Endometrial microvascular endothelial cells (primary cell): ENCODE measurements around the gene RAB15. TPM values are rescaled to one million over a fixed set of nuclear protein-coding genes. Genes with fewer than 3 reads are reported as not detected.

Experiments used
- in situ Hi-C: cut with HindIII; loops from 2 replicates; pipeline ENCODE4 v1.10.0; 2017; ENCODE audit warnings: low sequenced_read_pairs, low pct_unique_long_range_greater_than_20kb; ENCODE audit errors: inconsistent ontology term
- total RNA-seq: library from RNA; depleted of rRNA; stranded (reverse); fragments of >200 nt; gene quantifications from one replicate; pipeline ENCODE4 v1.2.3, GENCODE V29; 2015; ENCODE audit errors: inconsistent ontology term

Gene RAB15
- total RNA-seq, 1 donor from 2014 or later, result 15.2 TPM

DNA sequence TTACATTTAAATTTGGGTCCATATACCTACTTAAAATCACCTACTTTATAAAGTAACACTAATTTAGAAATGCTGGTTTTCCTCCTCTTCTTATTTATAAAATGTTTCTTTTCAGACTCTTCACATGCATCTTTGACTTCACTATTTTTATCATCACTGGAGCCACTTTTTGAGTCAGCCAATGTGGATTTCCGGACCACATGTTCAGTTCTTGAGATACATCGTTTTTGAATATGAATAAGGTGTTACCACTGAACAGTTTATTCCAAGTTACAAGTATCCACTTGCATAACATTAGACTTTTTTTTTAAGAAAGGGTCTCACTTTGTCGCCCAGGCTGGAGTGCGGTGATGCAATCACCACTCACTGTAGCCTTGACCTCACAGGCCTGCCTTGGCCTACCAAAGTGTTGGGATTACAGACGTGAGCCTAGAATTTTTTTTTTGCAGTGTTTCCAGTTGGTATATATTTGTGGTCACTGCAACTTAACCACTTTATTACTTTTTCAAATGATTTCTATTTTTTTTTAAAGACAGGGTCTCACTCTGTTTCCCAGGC lies 20.3 kb upstream of the RAB15 start:
- in situ Hi-C loops, result no loop called here

DNA sequence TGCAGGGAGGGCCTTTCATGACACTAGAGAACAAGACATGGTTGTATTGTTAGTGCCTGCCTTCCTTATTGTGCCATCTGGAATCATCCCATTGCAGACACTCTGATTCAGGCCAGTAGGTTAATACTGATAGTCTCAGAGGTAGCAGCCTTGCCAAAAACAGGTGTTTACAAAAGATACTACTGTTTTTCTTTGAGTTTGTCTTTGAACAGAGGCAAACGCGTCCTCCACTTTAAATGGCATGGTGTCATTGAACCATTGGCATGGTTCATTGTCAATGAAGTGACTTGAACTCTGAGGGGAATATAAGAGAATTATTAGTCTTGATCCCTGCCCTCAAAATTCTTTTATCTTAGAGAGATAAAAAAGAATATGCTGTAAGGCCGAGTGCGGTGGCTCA lies 18.8 kb upstream of the RAB15 start:
- in situ Hi-C loops, result no loop called here

GRCh38 chr14:64990296-64990695 lies 18.2 kb upstream of the RAB15 start:
- in situ Hi-C loops, result no loop called here

GRCh38 chr14:64987438-64987767 lies 15.3 kb upstream of the RAB15 start:
- in situ Hi-C loops, result no loop called here

- in situ Hi-C loops, result no loop called here
Observed at GRCh38 chr14:64986648-64987437, 14.7 kb upstream of the RAB15 start, which contains the start of gene FNTB. Gene FNTB (plus strand): TSS chr14:64986895. CDS start chr14:64986954, 59 bp downstream.

- in situ Hi-C loops, result no loop called here
Observed at GRCh38 chr14:64983439-64984310, 11.5 kb upstream of the RAB15 start.

- in situ Hi-C loops, result no loop called here
Observed at GRCh38 chr14:64979336-64980074, 7.4 kb upstream of the RAB15 start.

GRCh38 chr14:64974563-64974962 lies 2.4 kb upstream of the RAB15 start:
- in situ Hi-C loops, result no loop called here

DNA sequence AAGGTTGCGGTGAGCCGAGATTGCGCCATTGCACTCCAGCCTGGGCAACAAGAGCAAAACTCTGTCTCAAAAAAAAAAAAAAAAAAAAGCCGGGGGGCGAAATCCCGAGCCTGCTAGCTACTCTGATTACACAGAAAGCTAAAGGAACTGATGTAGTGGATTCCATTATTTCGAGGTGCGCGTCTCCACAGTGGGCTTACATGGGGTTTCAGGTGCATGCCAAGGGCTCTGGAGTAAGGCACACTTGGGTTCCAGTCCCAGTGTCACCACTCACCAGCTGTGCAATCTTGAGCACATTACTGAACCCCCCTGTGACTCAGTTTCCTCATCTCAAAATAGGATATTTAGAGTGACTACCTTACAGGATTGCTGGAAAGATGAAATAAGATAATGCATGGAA lies 1.7 kb upstream of the RAB15 start:
- in situ Hi-C loops, result no loop called here

DNA sequence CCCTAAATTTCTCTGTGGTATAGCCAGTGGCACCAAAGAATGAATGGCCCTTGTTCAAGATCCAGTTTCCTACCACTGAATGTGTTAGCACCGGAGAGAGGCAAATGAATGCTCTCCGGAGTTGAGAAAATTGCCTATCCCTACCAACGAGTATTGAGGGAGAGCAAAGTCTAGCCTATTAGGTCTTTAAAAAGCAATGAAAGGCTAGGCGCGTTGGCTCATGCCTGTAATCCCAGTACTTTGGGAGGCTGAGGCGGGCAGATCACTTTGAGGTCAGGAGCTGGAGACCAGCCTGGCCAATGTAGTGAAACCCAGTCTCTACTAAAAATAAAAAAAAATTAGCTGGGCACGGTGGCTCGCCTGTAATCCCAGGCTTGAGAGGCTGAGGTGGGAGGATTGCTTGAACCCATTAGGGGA lies 898 bp upstream of the RAB15 start:
- in situ Hi-C loops, result no loop called here

DNA sequence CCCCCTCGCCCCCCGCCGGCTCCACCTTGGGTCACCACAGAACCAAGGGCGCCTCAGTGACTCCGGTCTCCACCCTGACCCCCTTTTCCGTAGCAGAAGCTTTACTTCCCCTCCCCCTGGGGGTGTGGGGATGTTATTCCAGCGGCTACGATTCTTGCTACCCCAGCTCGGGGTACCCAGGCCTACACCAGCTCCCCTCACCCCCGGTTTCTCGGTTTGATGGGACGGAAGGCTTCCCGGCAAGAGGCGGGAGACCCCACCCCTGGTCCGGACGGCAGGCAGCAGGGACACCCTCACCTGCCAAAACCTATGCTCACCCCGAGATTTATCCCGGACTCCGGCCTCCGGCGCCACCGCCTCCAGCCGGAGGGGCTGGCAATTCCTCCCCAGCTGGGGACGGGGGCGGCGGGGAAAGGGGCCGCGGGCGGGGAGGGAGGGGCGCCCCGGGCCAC lies 619 bp downstream of the RAB15 start:
- in situ Hi-C loops, result no loop called here

DNA sequence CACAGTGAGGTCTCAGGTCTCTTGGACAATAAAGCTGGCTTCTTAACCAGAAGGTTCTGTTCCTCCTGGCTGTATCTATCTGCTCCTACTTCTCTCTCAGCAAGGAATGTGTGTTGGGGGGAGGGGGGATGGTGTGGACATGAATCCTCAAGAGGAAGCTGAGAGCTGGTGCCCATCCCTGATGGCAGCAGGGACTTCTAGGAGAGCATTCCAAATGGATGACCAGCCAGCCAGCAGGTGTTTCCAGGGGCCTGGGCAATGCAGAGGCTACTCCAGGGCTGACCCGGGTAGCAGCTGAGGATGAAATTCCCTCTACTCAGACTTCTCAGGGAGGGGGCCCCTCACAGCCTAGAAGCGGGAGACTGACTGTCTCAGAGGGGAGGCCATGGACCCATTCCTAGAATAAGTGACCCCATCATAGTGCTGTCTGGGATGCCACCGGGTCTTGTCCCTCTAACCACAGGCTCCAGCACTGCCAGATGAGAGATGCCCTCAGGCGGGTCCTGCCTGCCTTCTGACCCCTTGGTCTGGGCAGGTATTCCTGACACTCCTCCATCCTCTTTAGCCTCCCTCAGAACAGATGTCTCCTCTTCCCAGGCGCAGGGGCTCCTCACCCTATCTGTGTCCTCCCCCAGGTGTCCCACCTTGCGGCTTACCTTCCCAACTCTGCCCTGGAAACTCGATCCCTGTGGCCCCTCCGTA lies 1.2 kb downstream of the RAB15 start:
- in situ Hi-C loops, result no loop called here

DNA sequence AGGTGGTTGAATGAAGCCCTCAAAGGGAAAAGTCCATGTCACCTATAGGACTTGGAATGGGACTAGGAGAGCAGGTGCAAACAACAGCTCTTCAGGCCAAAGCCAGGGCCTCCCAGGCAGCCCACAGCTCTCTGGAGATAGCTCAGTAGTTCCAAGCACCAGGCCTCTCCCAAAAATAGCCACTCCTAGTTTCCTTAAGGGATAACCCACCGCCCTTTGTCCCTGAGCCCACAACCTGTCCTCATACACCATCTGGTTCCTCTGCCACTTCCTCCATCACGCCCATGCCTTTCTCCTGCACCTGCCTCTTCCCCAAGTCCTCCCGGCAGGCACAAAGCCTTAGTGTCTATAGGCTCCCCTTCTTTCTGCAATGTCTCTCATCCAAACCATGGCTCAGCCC lies 2.1 kb downstream of the RAB15 start:
- in situ Hi-C loops, result no loop called here

DNA sequence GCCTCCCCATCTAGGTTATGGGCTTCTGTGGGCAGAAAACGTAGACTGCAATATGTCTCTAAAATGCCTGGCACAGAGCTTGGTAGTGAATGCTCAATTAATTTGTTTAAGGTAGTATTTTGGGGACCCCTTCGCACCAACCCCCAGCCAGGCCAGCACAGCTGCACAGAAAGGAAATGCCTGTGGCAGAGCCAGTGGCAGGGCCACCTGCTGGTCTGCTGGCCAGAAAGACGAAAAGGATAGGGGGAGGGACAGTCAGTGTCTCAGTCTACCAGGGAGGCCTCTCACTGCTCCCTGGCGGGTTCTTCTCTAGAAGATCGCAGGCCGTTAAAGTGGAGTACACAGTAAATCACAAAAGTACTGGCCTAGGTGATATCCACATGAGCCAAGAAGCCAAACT lies 3.5 kb downstream of the RAB15 start:
- in situ Hi-C loops, result no loop called here

- in situ Hi-C loops, result no loop called here
Observed at GRCh38 chr14:64968167-64968566, 4.0 kb downstream of the RAB15 start.

GRCh38 chr14:64966976-64967375 lies 5.2 kb downstream of the RAB15 start:
- in situ Hi-C loops, result no loop called here

DNA sequence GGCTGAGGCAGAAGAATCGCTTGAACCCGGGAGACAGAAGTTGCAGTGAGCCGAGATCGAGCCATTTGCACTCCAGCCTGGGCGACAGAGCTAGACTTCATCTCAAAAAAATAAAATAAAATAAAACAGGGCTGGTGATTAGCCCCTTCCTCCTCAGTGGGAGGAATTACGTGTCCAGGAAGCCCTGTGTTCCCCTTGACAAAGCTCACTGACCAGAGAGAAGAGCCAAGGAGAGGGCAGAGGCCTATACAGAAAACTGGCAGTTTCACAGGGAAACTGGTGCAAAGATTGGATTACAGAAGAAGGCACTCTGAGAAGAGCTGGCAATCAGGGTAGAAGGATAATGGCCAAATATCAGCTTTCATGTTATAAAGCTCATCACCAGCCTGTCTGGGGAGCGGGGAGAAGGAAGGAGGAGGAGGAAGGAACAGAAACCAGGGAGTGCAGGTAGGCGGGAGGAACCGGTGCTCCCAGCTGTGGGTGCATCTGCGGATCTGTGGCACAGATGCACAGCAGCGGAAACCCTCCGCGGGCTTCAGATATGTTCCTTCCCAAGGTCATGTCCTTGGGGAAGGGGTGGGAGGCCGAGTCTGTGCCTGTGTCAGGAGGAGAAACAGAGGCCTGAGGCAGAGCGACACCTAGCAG lies 6.7 kb downstream of the RAB15 start:
- in situ Hi-C loops, result no loop called here

- in situ Hi-C loops, result no loop called here
Observed at GRCh38 chr14:64963611-64964010, 8.5 kb downstream of the RAB15 start.
